GM12892 (cell line): ENCODE measurements around the gene BDKRB1.
"Not testable (repeated sequence)": the region's sequence is repeated elsewhere in the genome, so short reads cannot be mapped to it uniquely, and the experiment has no call there.

ENCODE experiments used
- DNase-seq: peaks from one replicate; pipeline ENCODE4 v3.0.0; 2011; ENCODE audit not compliant: insufficient read length
- FAIRE-seq: peaks from 2 replicates; lab custom pipeline; 2011; peaks lifted over from hg19 to GRCh38; lab: Jason Lieb, UNC
- POLR2A ChIP-seq: IDR thresholded peaks from 2 replicates; pipeline ENCODE4 v1.6.1; 2011; ENCODE audit warnings: low read depth, low read length, control low read depth
- POLR2AphosphoS5 ChIP-seq: IDR thresholded peaks from 2 replicates; pipeline ENCODE4 v1.6.1; 2011; ENCODE audit warnings: low read depth, low read length, control low read depth
- TAF1 ChIP-seq: IDR thresholded peaks from 2 replicates; pipeline ENCODE4 v1.6.1; 2011; ENCODE audit warnings: low read depth, mild to moderate bottlenecking, control low read depth, low read length, borderline replicate concordance

The BDKRB1 gene

DNA sequence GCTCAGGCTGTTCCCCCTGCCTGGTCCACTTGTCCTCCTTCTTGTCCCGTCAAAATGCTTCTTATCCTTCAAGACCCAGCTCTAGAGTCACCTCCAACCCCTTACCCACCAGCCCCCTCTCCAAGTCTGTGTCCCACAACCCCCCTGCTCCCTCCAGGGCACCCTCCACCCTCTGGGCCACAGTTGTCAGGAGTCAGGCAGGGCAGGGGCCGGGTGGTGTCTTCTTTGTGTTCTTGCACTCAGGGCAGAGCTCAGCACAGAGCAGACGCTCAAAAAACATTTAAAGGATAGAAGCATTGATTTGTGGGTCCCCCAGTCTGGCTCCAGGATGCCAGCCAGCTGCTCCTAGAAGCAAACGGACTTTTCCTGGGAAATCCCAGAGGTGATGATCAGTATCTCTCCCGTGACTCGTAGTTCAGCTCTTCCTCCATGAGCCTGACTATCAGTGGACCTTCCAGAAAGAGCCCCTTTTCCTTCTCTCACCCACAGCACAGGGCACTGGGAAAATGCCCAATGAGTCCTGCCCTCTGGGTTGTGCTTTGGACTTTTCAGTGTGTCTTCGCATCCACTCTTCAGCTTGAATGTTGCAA is 17.2 kb upstream of the BDKRB1 start:
- FAIRE-seq (no peak), DNase-seq (no peak)
- no peak for TF ChIP-seq TAF1
- no peak for TF ChIP-seq POLR2AphosphoS5
- TF ChIP-seq POLR2A = no peak

GRCh38 chr14:96239711-96240141 is 16.3 kb upstream of the BDKRB1 start:
- TF ChIP-seq TAF1 = no peak
- TF ChIP-seq POLR2AphosphoS5 = no peak
- TF ChIP-seq POLR2A = no peak
- no peak for DNase-seq
- FAIRE-seq = no peak

- DNase-seq (no peak), FAIRE-seq (no peak)
- TF ChIP-seq POLR2AphosphoS5 = no peak
- no peak for TF ChIP-seq TAF1
- TF ChIP-seq POLR2A = no peak
These were observed 15.4 kb upstream of the BDKRB1 start for GRCh38 chr14:96240641-96241040.

GRCh38 chr14:96242126-96242525 is 13.9 kb upstream of the BDKRB1 start:
- no peak for DNase-seq
- no peak for FAIRE-seq

GRCh38 chr14:96243785-96244184 is 12.2 kb upstream of the BDKRB1 start:
- no peak for TF ChIP-seq POLR2AphosphoS5
- no peak for TF ChIP-seq TAF1
- no peak for TF ChIP-seq POLR2A
- FAIRE-seq (no peak), DNase-seq (no peak)

More at GRCh38 chr14:96242126-96242525, 13.9 kb upstream of the BDKRB1 start:
- no peak for TF ChIP-seq TAF1
- TF ChIP-seq POLR2AphosphoS5 = no peak
- no peak for TF ChIP-seq POLR2A

GRCh38 chr14:96245074-96245473 is 10.9 kb upstream of the BDKRB1 start:
- FAIRE-seq = not testable (repeated sequence)

DNA sequence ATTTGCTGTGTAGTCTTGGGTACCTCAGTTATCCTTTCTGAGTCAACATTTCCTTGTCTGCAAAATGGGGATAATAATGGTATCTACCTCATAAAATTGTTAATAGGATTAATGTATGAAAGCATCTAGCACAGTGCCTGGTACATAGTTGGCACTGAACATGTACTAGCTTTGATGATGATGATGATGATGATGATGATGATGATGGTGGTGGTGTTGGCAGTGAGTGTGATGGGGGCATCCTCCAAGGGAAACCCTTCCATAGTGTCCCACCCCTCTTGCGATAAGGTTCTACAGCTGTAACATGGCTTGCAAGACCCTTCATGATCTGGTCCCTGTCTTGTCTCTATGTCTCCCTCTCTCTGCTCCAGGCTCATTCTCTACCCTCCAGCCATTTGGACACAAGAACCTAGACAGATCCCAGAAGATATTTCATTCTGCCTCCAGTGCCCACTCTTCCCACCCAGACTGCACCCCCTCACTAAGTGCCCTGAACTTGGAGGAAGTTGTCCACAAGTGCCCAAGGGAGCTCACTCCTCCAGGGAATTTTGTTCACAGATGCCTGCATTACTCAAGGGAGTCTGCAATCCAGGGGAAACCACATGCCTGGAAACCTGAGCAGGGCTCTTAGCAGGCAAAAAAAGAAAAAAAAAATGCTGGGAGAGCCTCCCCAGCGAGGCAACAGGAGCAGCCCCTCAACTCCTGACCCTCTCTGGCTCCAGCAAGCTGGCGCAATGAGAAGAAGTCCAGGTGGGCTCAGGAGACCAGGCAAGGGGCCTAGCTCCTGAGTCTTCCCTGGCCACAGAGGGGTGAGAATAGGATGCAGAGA is 10.1 kb upstream of the BDKRB1 start:
- no peak for FAIRE-seq
- TF ChIP-seq POLR2AphosphoS5 (no peak), POLR2A (no peak), TAF1 (no peak)
- no peak for DNase-seq

More at GRCh38 chr14:96245074-96245473, 10.9 kb upstream of the BDKRB1 start:
- not testable (repeated sequence) for DNase-seq

GRCh38 chr14:96246539-96246847 is 9.5 kb upstream of the BDKRB1 start:
- FAIRE-seq = no peak
- no peak for TF ChIP-seq POLR2AphosphoS5
- no peak for TF ChIP-seq POLR2A
- TF ChIP-seq TAF1 = no peak
- no peak for DNase-seq

- TF ChIP-seq POLR2AphosphoS5 = no peak
- no peak for TF ChIP-seq POLR2A
- TF ChIP-seq TAF1 = no peak
- FAIRE-seq (no peak), DNase-seq (no peak)
These were observed 9.0 kb upstream of the BDKRB1 start for GRCh38 chr14:96247031-96247430.

GRCh38 chr14:96249029-96249428 is 7.0 kb upstream of the BDKRB1 start:
- DNase-seq = no peak
- FAIRE-seq = no peak
- TF ChIP-seq POLR2AphosphoS5 (no peak), TAF1 (no peak)

- FAIRE-seq = no peak
- DNase-seq = no peak
- TF ChIP-seq TAF1 (no peak), POLR2A (no peak), POLR2AphosphoS5 (no peak)
These were observed 5.5 kb upstream of the BDKRB1 start for GRCh38 chr14:96250485-96250884.

DNA sequence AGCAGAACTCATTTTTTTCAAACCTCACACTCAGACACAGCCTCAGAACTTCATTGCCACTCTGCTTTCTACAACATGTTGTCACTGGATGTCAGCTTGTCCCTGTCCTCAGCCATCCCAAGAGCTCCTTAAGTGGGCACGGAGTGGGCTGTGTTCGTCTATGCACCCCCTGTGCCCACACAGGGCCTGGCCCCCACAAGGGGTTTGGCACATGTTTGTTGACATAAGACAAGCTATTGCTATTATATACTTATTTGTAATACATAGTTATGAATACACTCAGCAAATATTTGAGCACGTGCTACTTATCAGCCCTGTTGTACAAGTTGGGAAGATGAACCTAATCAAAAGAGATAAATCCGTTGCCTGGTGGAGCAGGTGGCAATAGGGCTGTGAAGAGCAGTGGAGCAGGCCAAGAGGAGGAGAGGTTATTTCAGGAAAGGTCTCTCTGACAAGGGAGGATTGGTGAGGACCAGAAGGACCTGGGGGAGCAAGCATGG is 4.3 kb upstream of the BDKRB1 start:
- DNase-seq (no peak), FAIRE-seq (no peak)
- TF ChIP-seq POLR2A (no peak), POLR2AphosphoS5 (no peak), TAF1 (no peak)
